ENCODE measurements around the gene FILIP1L.

GRCh38 chr3:100005665-100006393 is 108.5 kb downstream of the FILIP1L start:
- TF ChIP-seq CTCF (IDR thresholded peaks at IDR 0.05; ENCODE audit: insufficient read depth, low read length, poor library complexity, severe bottlenecking) (no peak), EZH2phosphoT487 (conservative IDR thresholded peaks at IDR 0.05; ENCODE audit: low read length) (no peak)
